ENCODE results near the gene DCANP1. TPM values are rescaled to one million over a fixed set of nuclear protein-coding genes. Genes with fewer than 3 reads are reported as not detected.

The DCANP1 gene
- total and polyA plus RNA-seq, 2 donors (not counting 1 experiment from before 2014, with no cell fraction given): not detected

DNA sequence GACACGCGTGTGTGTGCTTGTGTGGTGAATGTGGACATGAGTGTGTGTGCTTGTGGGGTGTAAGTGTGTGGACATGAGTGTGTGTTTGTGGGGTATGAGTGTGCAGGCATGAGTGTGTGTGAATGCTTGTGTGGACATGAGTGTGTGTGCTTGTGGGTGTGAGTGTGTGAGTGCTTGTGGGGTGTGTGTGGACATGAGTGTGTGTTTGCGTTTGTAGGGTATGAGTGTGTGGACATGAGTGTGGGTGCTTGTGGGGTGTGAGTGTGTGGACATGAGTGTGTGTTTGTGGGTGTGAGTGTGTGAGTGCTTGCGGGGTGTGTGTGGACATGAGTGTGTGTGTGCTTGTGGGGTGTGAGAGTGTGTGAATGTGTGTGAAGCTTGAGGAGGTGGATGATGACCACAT, 34.8 kb upstream of the DCANP1 start:
- no peaks in the 10 kb centered on the region for H4K20me1 ChIP-seq (ENCODE audit: control insufficient read depth, insufficient read depth, low read length, poor library complexity, severe bottlenecking)
- H2AFZ ChIP-seq (ENCODE audit: insufficient read depth, low read depth, low read length, poor library complexity, severe bottlenecking): no peak overlapping the region
- no peaks in the 10 kb centered on the region for H3K4me1 ChIP-seq (ENCODE audit: control insufficient read depth in 2 of 2, insufficient read depth in 2 of 2, low read length in 2 of 2)
- TF ChIP-seq, protein P1, sequence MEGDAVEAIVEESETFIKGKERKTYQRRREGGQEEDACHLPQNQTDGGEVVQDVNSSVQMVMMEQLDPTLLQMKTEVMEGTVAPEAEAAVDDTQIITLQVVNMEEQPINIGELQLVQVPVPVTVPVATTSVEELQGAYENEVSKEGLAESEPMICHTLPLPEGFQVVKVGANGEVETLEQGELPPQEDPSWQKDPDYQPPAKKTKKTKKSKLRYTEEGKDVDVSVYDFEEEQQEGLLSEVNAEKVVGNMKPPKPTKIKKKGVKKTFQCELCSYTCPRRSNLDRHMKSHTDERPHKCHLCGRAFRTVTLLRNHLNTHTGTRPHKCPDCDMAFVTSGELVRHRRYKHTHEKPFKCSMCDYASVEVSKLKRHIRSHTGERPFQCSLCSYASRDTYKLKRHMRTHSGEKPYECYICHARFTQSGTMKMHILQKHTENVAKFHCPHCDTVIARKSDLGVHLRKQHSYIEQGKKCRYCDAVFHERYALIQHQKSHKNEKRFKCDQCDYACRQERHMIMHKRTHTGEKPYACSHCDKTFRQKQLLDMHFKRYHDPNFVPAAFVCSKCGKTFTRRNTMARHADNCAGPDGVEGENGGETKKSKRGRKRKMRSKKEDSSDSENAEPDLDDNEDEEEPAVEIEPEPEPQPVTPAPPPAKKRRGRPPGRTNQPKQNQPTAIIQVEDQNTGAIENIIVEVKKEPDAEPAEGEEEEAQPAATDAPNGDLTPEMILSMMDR (IDR thresholded peaks at IDR 0.05): no peak
- TF ChIP-seq EZH2 (IDR thresholded peaks at IDR 0.05; ENCODE audit: borderline replicate concordance, insufficient read depth, low read depth, low read length, poor library complexity, severe bottlenecking): no peak
- no peaks in the 10 kb centered on the region for H3K36me3 ChIP-seq (replicated peaks in 1 of 2; ENCODE audit: control extremely low read depth in 1 of 2, control insufficient read depth in 1 of 2, extremely low read depth in 1 of 2, insufficient read depth in 2 of 2, low read length in 1 of 2)
- DNase-seq (no peak), ATAC-seq (ENCODE audit: low read depth) (no peak)
- peaks cover 0 to 6% (median 4%) of the 10 kb centered on the region in 4 experiments for H3K27me3 ChIP-seq (replicated peaks in 1 of 4; ENCODE audit: control extremely low read depth in 1 of 4, control insufficient read depth in 3 of 4, insufficient read depth in 4 of 4, low read length in 3 of 4)
- POLR2A ChIA-PET: no interaction called here
- H3K4me1 Mint-ChIP-seq: no peaks in the 10 kb centered on the region
- CTCF ChIA-PET: no interaction called here
- no peak overlapping the region for H3K27ac Mint-ChIP-seq
- H3K79me2 ChIP-seq (ENCODE audit: control insufficient read depth, insufficient read depth, low read length): no peaks in the 10 kb centered on the region
- H3K9ac ChIP-seq (ENCODE audit: low read length): no peak overlapping the region
- no peaks in the 10 kb centered on the region for H3K9me3 Mint-ChIP-seq (ENCODE audit: insufficient read depth)
- no peaks in the 10 kb centered on the region for H3K9me3 ChIP-seq (ENCODE audit: control extremely low read depth in 1 of 3, control insufficient read depth in 2 of 3, insufficient read depth in 1 of 3, low read length in 2 of 3)
- 98% methylated on average over 4 of the region's 4 CpGs for WGBS (ENCODE audit: insufficient coverage)
- no peak overlapping the region for H3K4me3 ChIP-seq (ENCODE audit: control extremely low read depth in 1 of 5, extremely low read depth in 1 of 5, insufficient read depth in 1 of 5, low read depth in 2 of 5, low read length in 4 of 5)
- no peak overlapping the region for H3K4me2 ChIP-seq (replicated peaks; ENCODE audit: low read depth, low read length, poor library complexity, severe bottlenecking)
- H3K27me3 Mint-ChIP-seq: peaks cover 35% of the 10 kb centered on the region
- H3K27ac ChIP-seq (ENCODE audit: low read length in 2 of 2): no peak overlapping the region
- no peak overlapping the region for H3K4me3 Mint-ChIP-seq
- intact Hi-C loops (cut with micrococcal nuclease): no loop called here

DNA sequence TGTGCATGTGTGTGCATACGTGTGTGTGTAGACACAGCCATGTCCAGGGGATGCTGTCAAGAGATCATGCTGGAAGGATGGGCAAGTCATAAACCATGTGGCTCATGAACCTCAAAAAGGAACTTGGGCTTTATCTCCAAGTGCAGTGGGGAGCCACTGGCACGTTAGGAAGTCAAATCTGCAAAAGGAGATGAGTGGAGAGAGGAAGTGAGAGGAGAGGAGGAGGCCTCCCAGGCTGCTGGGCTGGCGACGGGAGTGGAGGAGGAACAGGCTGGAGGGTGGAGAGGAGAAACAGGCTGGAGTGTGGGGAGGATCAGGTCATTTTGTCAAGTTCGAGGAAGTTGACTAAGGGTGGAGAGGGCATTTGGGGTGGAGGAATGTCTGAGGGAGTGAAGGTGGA, 34.2 kb upstream of the DCANP1 start:
- H3K9ac ChIP-seq (ENCODE audit: low read length): no peak overlapping the region
- H3K4me3 ChIP-seq (ENCODE audit: control extremely low read depth in 1 of 5, extremely low read depth in 1 of 5, insufficient read depth in 1 of 5, low read depth in 2 of 5, low read length in 4 of 5): no peak overlapping the region
- Mint-ChIP-seq H3K9me3 (ENCODE audit: insufficient read depth) (no peaks in the 10 kb centered on the region), H3K27me3 (peaks cover 34% of the 10 kb centered on the region), H3K27ac (no peak overlapping the region), H3K4me3 (no peak overlapping the region), H3K4me1 (no peaks in the 10 kb centered on the region)
- TF ChIP-seq, protein P1 (IDR thresholded peaks at IDR 0.05): no peak
- TF ChIP-seq EZH2 (IDR thresholded peaks at IDR 0.05; ENCODE audit: borderline replicate concordance, insufficient read depth, low read depth, low read length, poor library complexity, severe bottlenecking): no peak
- H3K79me2 ChIP-seq (ENCODE audit: control insufficient read depth, insufficient read depth, low read length): no peaks in the 10 kb centered on the region
- no peak overlapping the region for H3K4me2 ChIP-seq (replicated peaks; ENCODE audit: low read depth, low read length, poor library complexity, severe bottlenecking)
- no peak for DNase-seq
- H4K20me1 ChIP-seq (ENCODE audit: control insufficient read depth, insufficient read depth, low read length, poor library complexity, severe bottlenecking): no peaks in the 10 kb centered on the region
- H3K36me3 ChIP-seq (replicated peaks in 1 of 2; ENCODE audit: control extremely low read depth in 1 of 2, control insufficient read depth in 1 of 2, extremely low read depth in 1 of 2, insufficient read depth in 2 of 2, low read length in 1 of 2): no peaks in the 10 kb centered on the region
- no peak overlapping the region for H2AFZ ChIP-seq (ENCODE audit: insufficient read depth, low read depth, low read length, poor library complexity, severe bottlenecking)
- no peak overlapping the region for H3K27ac ChIP-seq (ENCODE audit: low read length in 2 of 2)
- no peak for ATAC-seq (ENCODE audit: low read depth)
- no peaks in the 10 kb centered on the region for H3K9me3 ChIP-seq (ENCODE audit: control extremely low read depth in 1 of 3, control insufficient read depth in 2 of 3, insufficient read depth in 1 of 3, low read length in 2 of 3)
- ChIA-PET CTCF (no interaction called here), POLR2A (no interaction called here)
- 21% methylated on average over 5 of the region's 5 CpGs for WGBS (ENCODE audit: insufficient coverage)
- H3K27me3 ChIP-seq (replicated peaks in 1 of 4; ENCODE audit: control extremely low read depth in 1 of 4, control insufficient read depth in 3 of 4, insufficient read depth in 4 of 4, low read length in 3 of 4): peaks cover 0 to 6% (median 3%) of the 10 kb centered on the region in 4 experiments
- no peaks in the 10 kb centered on the region for H3K4me1 ChIP-seq (ENCODE audit: control insufficient read depth in 2 of 2, insufficient read depth in 2 of 2, low read length in 2 of 2)
- intact Hi-C loops (cut with micrococcal nuclease): no loop called here

All from B cell (primary cell).